Fibroblast of pulmonary artery (primary cell): ENCODE data around the gene CCL27.
A peak's percentile ranks its signal among the peaks of the same experiment; 100 is the strongest.

Experiments
- DNase-seq: peaks from one replicate; pipeline ENCODE4 v3.0.0-alpha.2; 2010; ENCODE audit warnings: low read depth
- H3K4me3 ChIP-seq: replicated peaks from 2 replicates; pipeline ENCODE4 v1.5.1; 2011; ENCODE audit warnings: low read depth, mild to moderate bottlenecking, control low read depth, low read length, moderate library complexity
- CTCF ChIP-seq: IDR thresholded peaks from 2 replicates; pipeline ENCODE4 v1.5.1; 2011; ENCODE audit warnings: mild to moderate bottlenecking, control low read depth, low read length, inconsistent platforms; ENCODE audit errors: missing control alignments

The CCL27 gene

GRCh38 chr9:34628656-34629490 lies 33.6 kb downstream of the CCL27 start, which contains the start of gene ARID3C:
Gene ARID3C (minus strand): TSS chr9:34629066. CDS start chr9:34628014, 1,052 bp downstream.
- DNase-seq, result no peak
- TF ChIP-seq CTCF, result no peak

GRCh38 chr9:34627716-34628655 lies 34.5 kb downstream of the CCL27 start:
- DNase-seq, result no peak
- H3K4me3 ChIP-seq, result no peak overlapping the region
- TF ChIP-seq CTCF, result no peak

More at GRCh38 chr9:34628656-34629490, 33.6 kb downstream of the CCL27 start, which contains the start of gene ARID3C:
- H3K4me3 ChIP-seq, result peak within 1 kb of the TSS; percentile 38

- no peak for DNase-seq
- H3K4me3 ChIP-seq, result no peak overlapping the region
- no peak for TF ChIP-seq CTCF
Observed at GRCh38 chr9:34625186-34625486, 37.3 kb downstream of the CCL27 start.

- H3K4me3 ChIP-seq, result no peak overlapping the region
- DNase-seq, result no peak
- TF ChIP-seq CTCF, result no peak
Observed at GRCh38 chr9:34624475-34625185, 37.8 kb downstream of the CCL27 start.

- DNase-seq, result no peak
- no peak for TF ChIP-seq CTCF
- H3K4me3 ChIP-seq, result no peak overlapping the region
Observed at GRCh38 chr9:34623374-34624235, 38.9 kb downstream of the CCL27 start.
